ENCODE results near the gene HTR2C.
"Not testable (repeated sequence)": the region's sequence is repeated elsewhere in the genome, so short reads cannot be mapped to it uniquely, and the experiment has no call there.

HTR2C gene

DNA sequence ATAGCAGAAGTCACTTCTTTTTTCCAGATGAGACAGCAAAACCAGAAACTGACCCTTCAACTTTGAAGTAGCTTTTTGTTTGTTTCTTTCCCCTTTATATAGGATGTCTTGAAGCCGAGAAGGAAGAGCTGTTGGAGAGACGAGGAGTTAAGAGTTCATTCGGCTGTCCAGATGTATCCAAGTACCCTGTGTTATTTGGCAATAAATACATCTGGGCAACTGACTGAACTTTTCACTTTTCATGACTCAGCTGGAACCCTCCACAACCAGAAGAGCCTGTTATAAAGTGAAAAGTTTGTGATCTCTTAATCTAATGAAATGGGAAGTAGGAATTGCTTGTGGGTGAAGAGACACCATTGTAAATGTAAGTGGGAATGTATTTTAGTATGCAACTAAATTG lies 131.2 kb downstream of the HTR2C start:
- no peak for DNase-seq

DNA sequence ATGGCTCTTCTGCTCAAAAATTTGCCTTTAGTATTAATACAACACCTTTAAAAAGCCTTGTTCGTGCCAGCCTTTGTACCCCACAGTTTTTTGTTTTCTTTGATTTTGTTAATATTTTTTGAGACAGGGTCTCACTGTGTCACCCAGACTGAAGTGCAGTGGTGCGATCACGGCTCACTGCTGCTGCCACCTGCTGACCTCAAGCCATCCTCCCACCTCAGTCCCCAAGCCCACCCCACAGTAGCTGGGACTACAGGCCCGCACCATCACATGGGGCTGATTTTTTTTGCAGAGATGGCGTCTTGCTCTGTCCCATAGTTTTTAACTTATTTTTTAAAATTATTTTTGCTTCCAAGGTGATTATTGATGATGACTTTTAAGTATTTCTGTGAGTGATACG lies 134.0 kb downstream of the HTR2C start:
- DNase-seq = no peak

DNA sequence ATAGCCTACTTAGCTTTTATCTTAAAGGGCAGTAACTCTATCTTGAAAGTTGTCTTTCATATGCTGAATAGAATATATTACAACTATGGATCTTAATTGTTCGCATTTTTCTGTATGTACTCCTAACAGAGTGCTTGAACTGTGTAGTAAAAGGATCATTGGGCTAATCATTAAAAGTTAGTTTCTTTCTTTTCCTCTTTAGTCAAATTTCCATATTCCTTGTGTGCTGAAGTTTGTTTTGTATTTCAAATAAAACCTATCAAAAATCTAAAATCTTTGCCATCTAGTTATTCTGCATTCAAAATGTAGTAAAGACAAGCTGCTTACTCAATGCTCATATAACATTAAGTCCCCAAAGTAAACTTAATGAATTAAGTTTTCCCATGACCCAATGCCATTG lies 182.7 kb downstream of the HTR2C start:
- no peak for DNase-seq

DNA sequence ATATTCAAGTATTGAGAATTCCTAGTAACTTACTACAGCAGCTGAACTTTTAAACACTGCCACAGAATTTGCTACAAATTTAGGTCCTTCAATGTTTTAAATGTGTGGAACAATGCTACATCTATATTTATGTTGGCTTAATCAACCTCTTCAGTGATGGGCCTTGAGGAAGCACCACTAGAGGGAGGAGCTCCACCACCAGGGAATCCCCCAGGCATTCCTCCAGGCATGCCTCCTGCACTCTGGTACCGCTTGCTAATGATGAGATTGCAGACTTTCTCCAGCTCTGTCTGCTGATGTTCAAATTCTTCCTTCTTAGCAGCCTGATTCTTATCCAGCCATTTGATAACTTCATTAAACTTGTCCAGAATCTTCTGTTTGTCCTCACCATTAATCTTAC lies 190.8 kb downstream of the HTR2C start:
- no peak for DNase-seq

DNA sequence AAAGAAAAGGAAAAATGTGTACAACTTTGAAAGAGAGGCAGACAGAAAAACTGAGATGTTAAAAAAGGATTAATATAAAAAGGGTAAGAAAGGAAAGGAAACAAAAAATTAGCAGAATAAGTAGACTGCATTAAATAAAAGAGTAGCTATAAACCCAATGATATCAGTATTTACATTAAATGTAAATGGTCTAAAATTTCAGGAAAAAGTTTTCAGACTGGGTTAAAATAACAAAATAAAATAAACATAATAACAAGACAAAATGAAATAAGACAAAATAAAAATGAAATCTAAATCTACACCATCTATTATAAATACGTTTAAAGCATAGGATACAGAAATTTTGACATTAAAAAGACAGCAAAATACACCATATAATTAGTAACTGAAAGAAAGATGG lies 199.0 kb downstream of the HTR2C start:
- no peak for DNase-seq

DNA sequence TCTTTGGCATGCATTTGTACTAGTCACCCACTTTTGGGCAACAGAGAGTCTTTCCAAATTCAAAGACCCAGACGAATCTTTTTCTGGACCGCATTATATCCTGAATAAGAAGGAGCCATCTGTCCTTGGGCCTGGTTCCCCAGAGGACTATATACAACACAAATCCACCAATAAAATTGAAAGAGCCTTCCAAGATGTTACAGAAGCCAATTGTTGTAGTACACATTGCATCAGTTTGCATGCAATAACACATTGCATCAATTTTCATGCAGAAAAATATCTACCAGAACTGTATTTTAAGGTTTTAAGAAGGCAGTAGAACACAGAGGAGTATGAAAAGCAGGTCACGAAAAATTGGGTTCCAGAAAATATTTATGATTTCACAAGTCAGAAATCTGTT lies 203.2 kb downstream of the HTR2C start:
- no peak for DNase-seq

DNA sequence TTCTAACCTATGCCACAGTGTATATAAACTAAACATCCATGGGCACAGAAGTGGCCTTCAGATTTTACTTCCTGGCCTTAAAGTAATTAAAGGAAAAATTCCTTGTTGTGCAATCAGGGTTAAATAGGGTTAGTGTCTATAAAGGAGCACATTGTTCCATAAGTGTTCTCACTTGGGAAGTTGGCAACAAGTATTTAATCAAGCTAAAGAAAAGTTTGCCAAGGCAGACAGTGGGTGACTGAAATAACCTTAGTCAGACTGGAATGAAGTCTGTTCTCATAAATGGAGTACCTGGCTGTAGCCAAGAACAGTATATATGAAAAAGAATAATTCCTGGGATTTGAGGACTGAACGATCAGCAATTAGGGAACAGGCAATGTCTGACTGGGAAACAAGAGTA lies 213.6 kb downstream of the HTR2C start:
- DNase-seq = no peak

DNA sequence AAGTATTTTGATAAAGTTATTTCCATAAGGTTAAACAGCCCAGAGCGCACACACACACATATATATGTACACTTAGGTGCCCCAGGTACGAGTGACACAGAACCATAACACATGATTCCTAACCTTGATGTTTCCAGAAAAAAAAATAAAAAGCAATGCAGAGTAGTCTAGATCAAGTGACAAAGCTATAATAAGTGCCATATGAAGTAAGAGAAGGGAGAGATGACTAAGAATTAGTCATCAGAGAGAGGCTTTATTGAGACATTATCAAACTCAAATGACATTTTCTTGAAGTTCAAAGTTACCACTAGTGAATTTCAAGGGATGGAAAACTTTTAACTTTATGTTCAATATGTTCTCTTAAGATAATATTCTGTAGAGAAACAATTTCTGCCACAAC lies 215.0 kb downstream of the HTR2C start:
- no peak for DNase-seq

DNA sequence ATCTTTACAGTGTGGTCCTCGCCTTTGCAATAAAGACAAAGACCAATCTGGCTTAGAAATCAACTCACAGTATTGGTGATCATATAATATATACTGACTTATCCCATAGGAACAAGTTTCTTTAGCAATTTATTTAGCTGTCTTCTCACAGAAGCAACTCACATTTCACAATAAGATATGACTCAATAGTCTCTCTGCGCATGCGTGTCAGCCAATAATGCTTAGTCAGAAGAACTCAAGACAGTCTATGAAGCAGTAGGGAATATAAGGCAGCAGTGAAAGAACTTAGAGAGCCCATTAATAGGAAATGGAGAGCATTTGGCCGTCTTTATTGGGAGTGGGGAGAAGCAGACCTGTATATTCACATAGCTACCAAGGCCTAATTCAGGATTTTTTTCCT lies 216.8 kb downstream of the HTR2C start:
- DNase-seq = no peak

DNA sequence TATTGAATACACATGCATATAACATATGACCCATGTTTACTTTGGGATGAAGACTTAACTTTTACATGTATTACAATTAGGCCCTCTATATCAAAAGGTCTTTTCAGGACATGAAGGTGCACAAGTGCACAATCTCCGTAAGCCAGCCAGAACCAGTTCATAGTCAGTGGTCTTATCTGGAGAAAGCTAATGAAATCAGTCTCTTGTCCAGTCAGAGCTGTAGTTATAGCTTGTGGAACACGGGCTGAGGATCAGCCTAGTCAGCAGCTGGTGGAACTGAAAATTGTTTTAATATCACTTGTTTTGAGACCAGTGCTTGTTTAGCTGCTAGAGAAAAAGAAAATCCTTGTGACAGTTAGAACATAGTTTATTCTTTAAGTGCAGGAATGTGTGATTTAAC lies 235.6 kb downstream of the HTR2C start:
- no peak for DNase-seq

DNA sequence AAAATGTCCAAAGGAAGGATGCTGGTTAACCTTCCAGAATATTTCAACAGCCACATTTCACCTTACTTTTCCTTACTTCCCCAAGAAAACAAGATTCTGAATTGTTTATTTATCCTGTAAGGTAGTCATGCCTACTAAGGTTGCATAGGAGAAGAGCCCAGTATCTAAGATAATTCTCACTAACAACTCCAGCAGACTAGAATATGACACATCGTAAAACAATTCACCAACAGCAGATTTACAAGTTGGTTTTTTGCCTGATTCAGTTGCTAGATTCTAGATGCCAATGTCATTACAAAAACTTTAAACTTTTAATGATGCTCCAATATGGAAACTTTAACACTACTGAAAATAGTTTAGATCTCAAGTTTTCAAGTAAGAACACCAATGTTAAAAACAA lies 257.2 kb downstream of the HTR2C start:
- no peak for DNase-seq

DNA sequence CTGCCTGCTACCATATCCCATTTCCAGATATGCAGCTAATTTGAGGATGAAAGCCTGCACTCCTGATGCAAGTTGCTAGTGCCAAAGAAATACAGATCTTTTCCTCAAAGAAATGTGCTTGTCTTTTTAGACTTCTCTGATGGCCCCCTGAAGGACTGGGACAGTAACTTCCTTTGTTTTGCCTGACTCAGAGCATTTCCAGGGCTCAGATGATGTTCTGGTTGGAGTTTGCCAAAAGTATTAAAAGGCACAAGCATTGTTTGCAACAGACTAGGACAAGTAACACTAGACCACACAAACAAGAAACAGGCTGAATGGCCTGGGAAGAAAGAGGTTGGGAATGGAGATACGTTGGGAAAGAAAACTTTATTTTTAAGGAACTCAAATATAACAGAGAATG lies 258.3 kb downstream of the HTR2C start:
- no peak for DNase-seq

DNA sequence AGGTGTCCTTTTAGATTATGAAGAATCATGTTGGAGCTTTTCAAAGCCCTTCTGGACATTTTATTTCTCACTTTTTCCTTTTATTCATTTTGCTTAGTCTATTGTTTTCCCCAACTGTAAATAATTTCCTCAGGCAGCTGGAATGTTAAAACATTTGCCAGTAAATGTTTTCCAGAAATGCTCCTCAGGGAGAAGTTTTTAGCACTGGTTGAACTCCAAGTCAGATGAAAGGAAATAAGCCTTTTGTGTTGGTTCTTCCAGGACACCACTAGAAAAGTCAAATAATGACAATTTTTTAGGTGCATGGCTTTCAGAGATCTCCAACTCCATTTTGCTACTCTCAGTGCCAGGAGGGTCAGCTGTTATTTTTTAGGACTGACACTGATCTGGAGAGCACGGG lies 305.6 kb downstream of the HTR2C start:
- no peak for DNase-seq

DNA sequence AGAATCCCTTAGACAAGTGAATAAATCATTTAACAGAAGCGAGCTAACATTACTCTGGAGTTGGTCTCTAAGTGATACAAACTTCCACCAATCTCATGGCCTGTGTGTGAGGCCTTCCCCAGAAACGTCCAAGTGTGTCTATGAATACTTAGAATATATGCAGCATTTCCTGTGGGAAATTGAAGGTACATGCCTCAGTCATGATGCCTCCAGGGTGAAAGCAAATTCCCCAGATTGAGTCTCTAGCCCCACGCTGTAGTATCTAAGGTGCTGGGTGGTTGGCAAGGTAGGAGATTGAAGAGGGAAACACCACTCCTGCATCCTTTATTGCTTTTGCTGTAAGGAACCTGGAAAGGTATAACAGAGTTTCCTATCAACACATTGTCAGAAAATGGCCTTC lies 319.7 kb downstream of the HTR2C start:
- no peak for DNase-seq

DNA sequence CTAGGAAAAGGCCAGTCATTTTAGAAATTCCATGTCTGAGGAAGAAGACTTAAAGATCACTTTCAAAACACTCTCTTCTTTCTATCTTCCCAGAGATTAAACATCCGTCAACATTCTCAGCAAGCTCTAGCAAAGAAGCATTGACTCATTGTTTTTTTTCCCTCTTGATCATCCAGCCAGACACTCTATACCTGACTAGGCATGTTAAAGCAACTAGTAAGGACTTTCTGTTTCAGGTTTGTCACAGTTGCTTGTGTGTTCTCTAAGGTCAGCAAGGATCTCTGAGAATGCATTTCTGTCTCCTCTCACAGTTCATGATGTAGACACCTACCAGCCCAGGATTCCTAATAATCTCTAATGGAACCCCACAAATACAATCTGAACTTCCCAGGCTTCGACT lies 321.4 kb downstream of the HTR2C start:
- DNase-seq = no peak

DNA sequence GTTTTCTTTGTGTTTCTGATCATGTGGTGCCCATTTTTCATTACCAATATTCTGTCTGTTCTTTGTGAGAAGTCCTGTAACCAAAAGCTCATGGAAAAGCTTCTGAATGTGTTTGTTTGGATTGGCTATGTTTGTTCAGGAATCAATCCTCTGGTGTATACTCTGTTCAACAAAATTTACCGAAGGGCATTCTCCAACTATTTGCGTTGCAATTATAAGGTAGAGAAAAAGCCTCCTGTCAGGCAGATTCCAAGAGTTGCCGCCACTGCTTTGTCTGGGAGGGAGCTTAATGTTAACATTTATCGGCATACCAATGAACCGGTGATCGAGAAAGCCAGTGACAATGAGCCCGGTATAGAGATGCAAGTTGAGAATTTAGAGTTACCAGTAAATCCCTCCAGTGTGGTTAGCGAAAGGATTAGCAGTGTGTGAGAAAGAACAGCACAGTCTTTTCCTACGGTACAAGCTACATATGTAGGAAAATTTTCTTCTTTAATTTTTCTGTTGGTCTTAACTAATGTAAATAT lies 323.2 kb downstream of the HTR2C start:
- no peak for DNase-seq

DNA sequence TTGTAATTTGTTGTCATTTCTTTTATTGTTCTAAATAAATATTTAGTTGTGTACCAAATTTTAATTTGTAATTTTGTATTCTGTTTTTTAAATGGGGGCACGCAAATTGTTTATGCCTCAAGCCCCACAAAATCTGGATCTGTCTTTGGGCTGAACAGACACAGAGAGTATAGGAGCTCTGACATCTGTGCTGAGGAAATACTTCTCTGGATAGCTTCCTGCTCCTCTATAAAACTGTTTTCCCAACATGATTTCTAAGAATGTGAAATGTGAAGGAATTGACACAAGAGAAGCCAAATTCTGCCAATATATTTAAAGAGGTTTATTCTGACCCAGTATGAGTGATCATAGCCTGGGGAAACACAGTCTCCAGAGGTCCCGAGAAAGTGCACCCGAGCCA lies 340.5 kb downstream of the HTR2C start:
- DNase-seq = no peak

DNA sequence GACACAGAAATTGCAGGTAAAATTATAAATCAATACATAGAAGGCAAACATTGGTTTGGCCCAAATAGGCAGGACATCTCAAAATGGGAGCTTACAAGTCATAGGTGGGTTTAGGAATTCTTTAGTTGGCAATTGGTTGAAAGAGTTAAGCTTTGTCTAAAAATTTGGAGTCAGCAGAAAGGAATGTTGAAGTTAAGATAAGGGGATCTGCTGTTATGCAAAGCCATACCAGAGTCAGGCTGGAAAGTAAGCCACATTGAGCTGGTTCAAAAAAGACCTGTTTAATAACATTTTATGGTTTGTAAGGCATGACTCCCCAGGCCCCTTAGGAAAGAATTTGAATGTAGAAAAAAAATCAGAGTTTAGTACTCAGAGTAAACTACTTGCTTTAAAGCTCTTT lies 341.0 kb downstream of the HTR2C start:
- no peak for DNase-seq

DNA sequence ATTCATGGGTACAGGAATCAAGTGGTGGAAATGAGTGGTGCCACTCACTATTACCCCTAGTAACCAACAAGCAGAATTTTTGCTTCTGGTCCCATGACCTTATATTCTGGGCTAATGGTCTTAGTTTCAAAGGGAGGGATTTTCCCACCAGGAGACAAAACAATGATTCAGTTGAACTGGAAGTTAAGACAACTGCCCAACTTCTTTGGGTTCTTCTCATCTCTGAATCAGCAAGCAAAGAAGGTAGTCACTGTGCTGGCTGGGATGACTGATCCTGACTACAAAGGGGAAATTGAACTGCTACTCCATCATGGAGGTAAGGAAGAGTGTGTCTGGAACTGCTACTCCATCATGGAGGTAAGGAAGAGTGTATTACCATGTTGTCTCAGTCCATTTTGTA lies 346.3 kb downstream of the HTR2C start:
- no peak for DNase-seq

DNA sequence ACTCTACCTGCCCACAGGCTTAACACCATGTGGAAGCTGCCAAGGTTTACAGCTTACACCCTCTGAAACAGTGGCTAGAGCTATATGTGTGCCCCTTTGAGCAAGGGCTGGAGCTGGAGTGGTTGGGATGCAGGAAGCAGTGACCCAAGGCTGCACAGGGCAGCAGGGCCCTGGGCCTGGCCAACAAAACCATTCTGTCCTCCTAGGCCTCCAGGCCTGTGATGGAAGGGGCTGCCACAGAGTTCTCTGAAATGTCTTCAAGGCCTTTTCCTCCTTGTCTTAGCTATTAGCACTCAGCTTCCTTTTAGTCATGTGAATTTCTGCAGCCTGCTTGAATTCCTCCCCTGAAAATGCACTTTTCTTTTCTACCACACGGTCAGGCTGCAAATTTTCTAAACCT lies 348.7 kb downstream of the HTR2C start:
- DNase-seq = no peak

DNA sequence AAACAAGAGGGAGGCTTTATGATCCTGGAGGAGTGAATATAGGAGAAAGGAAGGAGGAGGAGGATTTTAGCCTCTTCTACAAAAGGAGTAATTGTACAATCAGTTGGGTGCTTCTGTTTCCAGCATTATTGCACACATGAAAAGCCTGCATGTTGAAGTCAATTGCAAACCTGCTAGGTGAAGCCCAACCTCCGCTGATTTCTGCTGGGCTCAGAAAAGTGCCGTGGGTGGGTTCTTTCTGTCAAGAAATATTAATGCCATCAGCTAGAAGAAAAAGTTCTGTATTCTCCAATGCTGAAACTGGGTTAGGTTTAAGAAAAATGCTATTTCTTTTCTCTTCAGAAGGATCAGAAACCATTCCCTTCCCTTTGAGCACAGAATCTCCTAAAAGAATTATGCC lies 349.4 kb downstream of the HTR2C start:
- not testable (repeated sequence) for DNase-seq

DNA sequence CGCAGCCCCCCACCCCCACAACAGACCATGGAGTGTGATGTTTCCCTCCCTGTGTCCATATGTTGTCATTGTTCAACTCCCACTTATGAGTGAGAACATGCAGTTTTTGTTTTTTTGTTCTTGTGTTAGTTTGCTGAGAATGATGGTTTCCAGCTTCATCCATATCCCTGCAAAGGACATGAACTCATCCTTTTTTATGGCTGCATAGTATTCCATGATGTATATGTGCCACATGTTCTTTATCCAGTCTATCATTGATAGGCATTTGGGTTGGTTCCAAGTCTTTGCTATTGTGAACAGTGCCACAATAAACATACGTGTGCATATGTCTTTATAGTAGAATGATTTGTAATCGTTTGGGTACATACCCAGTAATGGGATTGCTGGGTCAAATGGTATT lies 353.2 kb downstream of the HTR2C start:
- DNase-seq = not testable (repeated sequence)

DNA sequence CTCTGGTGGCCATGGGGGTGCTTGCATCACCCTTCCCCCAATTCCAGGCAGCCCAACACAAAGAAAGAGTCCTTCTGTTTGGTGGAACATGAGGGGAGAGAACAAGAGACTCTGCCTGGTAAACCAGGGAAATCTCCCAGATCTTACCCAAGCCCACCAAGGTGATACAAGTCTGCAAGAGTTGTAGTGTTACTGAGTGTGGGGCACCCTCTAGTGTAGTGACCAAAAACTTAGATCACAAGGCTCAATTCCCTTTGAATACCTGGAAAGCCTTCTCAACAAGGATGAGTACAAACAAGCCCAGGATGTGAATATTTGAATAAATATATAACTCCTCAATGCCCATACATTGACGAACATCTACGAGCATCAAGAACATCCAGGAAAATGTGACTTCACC lies 368.8 kb downstream of the HTR2C start:
- no peak for DNase-seq
